ENCODE measurements around the gene GP5.

GP5 gene

DNA sequence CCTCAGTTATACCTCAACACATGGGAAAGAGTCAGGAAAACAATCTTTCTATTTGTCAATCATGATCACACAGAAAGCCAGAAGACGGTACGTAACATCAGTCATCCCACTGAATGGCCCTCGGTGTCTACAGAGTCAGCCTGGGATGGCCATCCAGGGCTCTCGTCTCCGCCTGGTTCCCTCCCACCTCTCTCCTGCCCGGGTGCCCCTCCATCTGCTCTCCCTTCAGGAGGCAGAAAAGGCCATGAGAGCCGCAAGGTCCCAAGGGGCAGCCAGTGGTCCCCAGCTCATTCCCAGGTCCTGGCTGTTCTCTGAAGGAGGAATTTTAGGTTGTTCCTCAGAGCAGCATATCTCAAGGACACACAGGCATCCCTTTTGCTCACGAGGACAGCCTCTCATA is 25.2 kb downstream of the GP5 start:
- Histone ChIP-seq H3K27me3 (ENCODE audit: control insufficient read depth, insufficient read depth, low read length) (peaks cover 4% of the 10 kb centered on the region), H3K4me3 (ENCODE audit: low read depth, low read length) (no peak overlapping the region), H3K9ac (ENCODE audit: low read depth, low read length) (no peak overlapping the region), H3K36me3 (ENCODE audit: control insufficient read depth, insufficient read depth, low read length) (no peaks in the 10 kb centered on the region), H3K4me1 (ENCODE audit: control insufficient read depth, insufficient read depth, low read length) (no peaks in the 10 kb centered on the region), H3K9me3 (ENCODE audit: control insufficient read depth, insufficient read depth, low read length) (no peaks in the 10 kb centered on the region)

GRCh38 chr3:194373028-194373427 is 26.0 kb downstream of the GP5 start:
- no peak overlapping the region for H3K4me3 ChIP-seq (ENCODE audit: low read depth, low read length)
- no peaks in the 10 kb centered on the region for H3K9me3 ChIP-seq (ENCODE audit: control insufficient read depth, insufficient read depth, low read length)
- H3K27me3 ChIP-seq (ENCODE audit: control insufficient read depth, insufficient read depth, low read length): peaks cover 7% of the 10 kb centered on the region
- H3K9ac ChIP-seq (ENCODE audit: low read depth, low read length): no peak overlapping the region
- no peaks in the 10 kb centered on the region for H3K36me3 ChIP-seq (ENCODE audit: control insufficient read depth, insufficient read depth, low read length)
- H3K4me1 ChIP-seq (ENCODE audit: control insufficient read depth, insufficient read depth, low read length): peaks cover 3% of the 10 kb centered on the region

DNA sequence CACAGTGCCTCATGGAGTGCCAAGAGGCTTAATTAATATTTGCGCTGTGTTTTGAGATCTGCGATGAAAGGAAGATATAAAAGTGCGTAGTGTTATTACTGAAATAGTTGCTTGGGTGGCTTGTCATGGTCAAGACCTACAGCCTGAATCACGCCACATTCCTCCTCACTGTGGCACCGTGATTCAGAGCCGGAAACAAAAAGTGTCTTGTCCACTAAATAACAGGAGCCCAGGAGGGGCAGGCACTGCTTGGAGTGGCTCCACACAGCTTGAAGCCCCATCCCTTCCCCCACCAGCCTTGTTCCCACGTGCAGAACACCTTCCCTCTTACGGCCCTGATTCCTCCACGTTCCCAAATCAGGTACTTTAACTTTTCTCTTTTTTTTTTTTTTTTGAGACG is 28.3 kb downstream of the GP5 start:
- Histone ChIP-seq H3K9ac (ENCODE audit: low read depth, low read length) (no peak overlapping the region), H3K36me3 (ENCODE audit: control insufficient read depth, insufficient read depth, low read length) (no peaks in the 10 kb centered on the region), H3K4me3 (ENCODE audit: low read depth, low read length) (no peak overlapping the region), H3K4me1 (ENCODE audit: control insufficient read depth, insufficient read depth, low read length) (peaks cover 4% of the 10 kb centered on the region), H3K9me3 (ENCODE audit: control insufficient read depth, insufficient read depth, low read length) (no peaks in the 10 kb centered on the region), H3K27me3 (ENCODE audit: control insufficient read depth, insufficient read depth, low read length) (peaks cover 8% of the 10 kb centered on the region)

DNA sequence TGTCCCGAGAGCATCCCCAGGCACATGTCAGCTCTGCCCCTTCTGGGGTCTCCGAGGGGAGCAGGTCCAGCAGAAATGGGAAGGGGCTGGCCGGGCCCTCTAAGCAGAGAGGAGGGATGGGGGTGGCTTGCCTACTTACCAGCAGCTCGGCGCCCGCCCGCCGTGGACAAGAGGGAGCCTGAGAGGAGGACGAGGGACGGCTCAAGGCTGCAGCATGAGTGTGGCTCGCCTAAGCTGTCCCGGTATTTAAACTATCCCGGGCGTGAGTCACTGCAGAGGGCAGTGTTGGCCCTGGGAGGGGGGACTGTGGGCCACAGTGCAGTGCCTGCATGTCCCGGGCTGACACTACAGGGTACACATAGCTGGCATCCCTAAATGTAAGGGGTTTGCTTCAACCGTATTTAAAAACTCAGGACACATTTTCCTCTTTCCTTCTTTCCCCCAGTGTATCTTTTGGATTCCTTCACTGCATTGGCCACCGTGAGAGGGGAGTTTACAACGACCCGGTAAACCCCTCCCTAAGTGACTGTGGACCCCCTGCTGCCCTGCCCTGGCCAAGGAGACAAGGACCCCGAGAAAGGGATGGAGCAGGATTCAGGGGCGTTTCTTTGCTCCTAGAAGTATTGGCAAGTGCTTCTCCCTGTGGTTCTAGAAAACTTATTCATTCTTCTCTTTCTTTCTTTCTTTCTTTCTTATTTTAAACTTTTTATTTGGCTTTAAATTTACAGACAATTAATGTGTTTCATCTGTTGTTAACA is 29.4 kb downstream of the GP5 start, which contains the start of gene LRRC15:
Gene LRRC15 (minus strand): TSS at position 222 of the 758 bp plus-strand sequence. CDS start 8,700 bp downstream, outside the sequence.
- peak within 1 kb of the TSS; percentile 18 for H3K4me3 ChIP-seq (ENCODE audit: low read depth, low read length)
- no peak within 1 kb of the TSS for H3K9ac ChIP-seq (ENCODE audit: low read depth, low read length)
- peaks cover 4% of the 10 kb centered on the region for H3K4me1 ChIP-seq (ENCODE audit: control insufficient read depth, insufficient read depth, low read length)
- peaks cover 8% of the 10 kb centered on the region for H3K27me3 ChIP-seq (ENCODE audit: control insufficient read depth, insufficient read depth, low read length)
- no peaks in the 10 kb centered on the region for H3K36me3 ChIP-seq (ENCODE audit: control insufficient read depth, insufficient read depth, low read length)
- no peaks in the 10 kb centered on the region for H3K9me3 ChIP-seq (ENCODE audit: control insufficient read depth, insufficient read depth, low read length)

- no peaks in the 10 kb centered on the region for H3K36me3 ChIP-seq (ENCODE audit: control insufficient read depth, insufficient read depth, low read length)
- H3K4me3 ChIP-seq (ENCODE audit: low read depth, low read length): no peak overlapping the region
These were observed 30.1 kb downstream of the GP5 start for GRCh38 chr3:194368918-194369317.

GRCh38 chr3:194367992-194368841 is 30.8 kb downstream of the GP5 start:
- Histone ChIP-seq H3K27me3 (ENCODE audit: control insufficient read depth, insufficient read depth, low read length) (peaks cover 8% of the 10 kb centered on the region), H3K4me1 (ENCODE audit: control insufficient read depth, insufficient read depth, low read length) (peaks cover 4% of the 10 kb centered on the region), H3K9ac (ENCODE audit: low read depth, low read length) (no peak overlapping the region), H3K36me3 (ENCODE audit: control insufficient read depth, insufficient read depth, low read length) (no peaks in the 10 kb centered on the region), H3K9me3 (ENCODE audit: control insufficient read depth, insufficient read depth, low read length) (no peaks in the 10 kb centered on the region), H3K4me3 (ENCODE audit: low read depth, low read length) (no peak overlapping the region)

More at GRCh38 chr3:194368918-194369317, 30.1 kb downstream of the GP5 start:
- Histone ChIP-seq H3K9ac (ENCODE audit: low read depth, low read length) (no peak overlapping the region), H3K4me1 (ENCODE audit: control insufficient read depth, insufficient read depth, low read length) (peaks cover 4% of the 10 kb centered on the region), H3K27me3 (ENCODE audit: control insufficient read depth, insufficient read depth, low read length) (peaks cover 8% of the 10 kb centered on the region), H3K9me3 (ENCODE audit: control insufficient read depth, insufficient read depth, low read length) (no peaks in the 10 kb centered on the region)

DNA sequence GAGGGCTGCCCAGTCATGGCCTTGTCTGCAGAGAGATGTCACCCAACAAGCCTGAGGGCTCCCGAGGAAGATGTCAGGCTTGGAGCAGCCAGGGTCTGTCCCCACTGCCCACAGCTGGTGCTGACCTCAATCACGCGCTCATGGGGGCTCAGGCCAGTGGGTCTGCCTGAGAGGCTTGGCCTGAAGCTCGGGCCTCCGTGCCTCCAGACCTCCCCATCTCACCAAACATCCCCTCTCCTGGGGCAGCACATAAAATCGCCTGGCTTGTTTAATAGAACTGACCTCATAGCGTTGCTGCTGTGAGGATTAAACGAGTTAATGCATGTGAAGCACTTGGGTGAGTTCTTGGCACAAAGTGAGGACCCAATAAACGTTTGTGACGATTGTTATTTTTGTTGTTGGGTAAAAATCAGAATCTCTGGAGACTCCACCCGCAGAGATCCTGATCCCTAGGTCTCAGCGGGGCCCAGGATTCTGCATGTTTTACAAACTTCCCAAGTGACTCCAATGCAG is 33.0 kb downstream of the GP5 start:
- Histone ChIP-seq H3K27me3 (ENCODE audit: control insufficient read depth, insufficient read depth, low read length) (peaks cover 8% of the 10 kb centered on the region), H3K36me3 (ENCODE audit: control insufficient read depth, insufficient read depth, low read length) (no peaks in the 10 kb centered on the region), H3K4me3 (ENCODE audit: low read depth, low read length) (no peak overlapping the region), H3K9ac (ENCODE audit: low read depth, low read length) (no peak overlapping the region), H3K9me3 (ENCODE audit: control insufficient read depth, insufficient read depth, low read length) (no peaks in the 10 kb centered on the region), H3K4me1 (ENCODE audit: control insufficient read depth, insufficient read depth, low read length) (peaks cover 4% of the 10 kb centered on the region)

DNA sequence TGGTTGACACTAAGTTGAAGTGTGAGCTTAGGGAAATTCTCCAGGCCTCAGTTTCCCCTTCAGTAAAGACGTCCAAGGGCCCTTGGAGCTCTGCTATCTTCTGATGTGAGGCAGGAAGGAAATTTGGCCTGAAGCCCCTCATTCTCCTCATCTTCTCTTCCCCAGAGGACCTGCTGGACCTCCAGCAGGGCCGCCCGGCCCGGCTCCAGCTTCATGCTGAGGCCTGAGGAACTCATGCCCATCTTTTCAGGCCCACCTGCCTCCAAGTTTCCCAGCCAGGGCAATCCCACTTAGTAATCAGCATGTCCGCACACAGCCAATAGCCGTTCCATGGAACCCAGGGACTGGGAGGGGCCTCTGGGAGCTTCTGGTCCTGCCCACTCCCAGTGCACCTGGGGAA is 33.5 kb downstream of the GP5 start:
- Histone ChIP-seq H3K36me3 (ENCODE audit: control insufficient read depth, insufficient read depth, low read length) (no peaks in the 10 kb centered on the region), H3K4me3 (ENCODE audit: low read depth, low read length) (no peak overlapping the region), H3K9ac (ENCODE audit: low read depth, low read length) (no peak overlapping the region), H3K27me3 (ENCODE audit: control insufficient read depth, insufficient read depth, low read length) (peaks cover 8% of the 10 kb centered on the region), H3K9me3 (ENCODE audit: control insufficient read depth, insufficient read depth, low read length) (no peaks in the 10 kb centered on the region), H3K4me1 (ENCODE audit: control insufficient read depth, insufficient read depth, low read length) (peaks cover 4% of the 10 kb centered on the region)

DNA sequence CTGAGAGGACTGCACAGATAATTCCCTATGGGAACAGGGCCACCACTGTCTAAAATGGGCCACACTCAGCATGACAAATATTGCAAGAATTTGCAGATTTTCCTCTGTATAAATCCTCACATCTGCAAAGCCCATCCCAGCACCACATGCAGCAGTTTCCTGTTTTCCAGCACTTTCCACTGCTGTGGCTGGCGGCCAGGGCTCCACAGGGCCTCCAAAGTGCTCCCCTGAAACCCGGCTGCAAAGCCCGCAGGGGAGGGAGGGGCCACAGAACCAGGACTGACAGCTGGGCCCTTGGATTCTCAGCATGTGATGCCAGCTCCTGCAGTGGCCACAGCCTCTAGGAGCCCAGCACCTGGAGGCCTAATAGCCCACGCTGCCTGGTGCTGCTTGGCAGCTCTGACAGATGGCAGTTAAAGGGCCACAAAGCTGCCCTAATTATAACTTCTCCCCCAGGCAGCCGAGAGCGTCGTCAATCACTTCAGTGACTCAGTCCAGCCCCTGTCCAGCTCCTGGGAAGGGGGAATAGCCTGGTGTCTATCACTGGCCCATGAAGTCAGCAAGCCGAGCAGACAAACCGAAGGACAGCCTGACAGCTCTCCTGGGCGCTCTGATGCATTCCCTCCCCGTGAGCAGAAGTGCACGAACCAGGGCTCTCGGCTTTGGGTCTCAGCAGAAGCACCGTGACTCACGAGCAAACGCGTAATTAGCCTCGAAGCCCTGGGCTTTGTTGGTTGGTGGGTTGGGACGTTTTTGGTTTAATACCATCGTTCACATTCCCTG is 34.2 kb downstream of the GP5 start:
- Histone ChIP-seq H3K9ac (ENCODE audit: low read depth, low read length) (no peak overlapping the region), H3K27me3 (ENCODE audit: control insufficient read depth, insufficient read depth, low read length) (peaks cover 8% of the 10 kb centered on the region), H3K36me3 (ENCODE audit: control insufficient read depth, insufficient read depth, low read length) (no peaks in the 10 kb centered on the region), H3K9me3 (ENCODE audit: control insufficient read depth, insufficient read depth, low read length) (no peaks in the 10 kb centered on the region), H3K4me1 (ENCODE audit: control insufficient read depth, insufficient read depth, low read length) (peaks cover 4% of the 10 kb centered on the region), H3K4me3 (ENCODE audit: low read depth, low read length) (no peak overlapping the region)

GRCh38 chr3:194364314-194364651 is 34.8 kb downstream of the GP5 start:
- no peak overlapping the region for H3K4me3 ChIP-seq (ENCODE audit: low read depth, low read length)
- H3K36me3 ChIP-seq (ENCODE audit: control insufficient read depth, insufficient read depth, low read length): no peaks in the 10 kb centered on the region
- H3K4me1 ChIP-seq (ENCODE audit: control insufficient read depth, insufficient read depth, low read length): peaks cover 4% of the 10 kb centered on the region
- H3K27me3 ChIP-seq (ENCODE audit: control insufficient read depth, insufficient read depth, low read length): peaks cover 8% of the 10 kb centered on the region
- no peak overlapping the region for H3K9ac ChIP-seq (ENCODE audit: low read depth, low read length)
- no peaks in the 10 kb centered on the region for H3K9me3 ChIP-seq (ENCODE audit: control insufficient read depth, insufficient read depth, low read length)

DNA sequence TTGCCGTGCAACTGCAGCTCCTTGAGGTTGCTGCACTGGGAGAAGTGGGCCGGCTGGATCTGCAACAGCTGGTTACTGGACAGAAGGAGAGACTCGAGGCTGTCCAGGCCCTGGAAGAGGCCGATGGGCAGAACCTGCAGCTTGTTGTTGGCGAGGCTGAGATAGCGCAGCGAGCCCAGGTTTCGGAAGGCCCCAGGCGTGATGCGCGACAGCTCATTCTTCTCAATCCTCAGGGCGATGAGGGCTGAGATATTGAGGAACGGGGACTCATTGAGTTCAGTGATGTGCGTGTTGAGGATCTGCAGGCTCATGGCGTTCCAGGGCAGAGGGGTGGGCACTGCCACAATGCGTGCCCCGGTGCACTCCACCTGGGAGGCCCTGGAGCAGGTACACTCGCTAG is 38.5 kb downstream of the GP5 start:
- H3K36me3 ChIP-seq (ENCODE audit: control insufficient read depth, insufficient read depth, low read length): no peaks in the 10 kb centered on the region
- no peaks in the 10 kb centered on the region for H3K27me3 ChIP-seq (ENCODE audit: control insufficient read depth, insufficient read depth, low read length)
- no peak overlapping the region for H3K4me3 ChIP-seq (ENCODE audit: low read depth, low read length)
- no peaks in the 10 kb centered on the region for H3K4me1 ChIP-seq (ENCODE audit: control insufficient read depth, insufficient read depth, low read length)
- H3K9ac ChIP-seq (ENCODE audit: low read depth, low read length): no peak overlapping the region
- H3K9me3 ChIP-seq (ENCODE audit: control insufficient read depth, insufficient read depth, low read length): no peaks in the 10 kb centered on the region

All from iPS-15b (cell line).